Cardiac atrium fibroblast (primary cell): ENCODE data around the gene AGPS. TPM values are rescaled to one million over a fixed set of nuclear protein-coding genes. Genes with fewer than 3 reads are reported as not detected.

Source experiments
- total RNA-seq: library from RNA; depleted of rRNA; stranded (reverse); fragments of >200 nt; gene quantifications from 2 replicates; pipeline ENCODE4 v1.2.3, GENCODE V29; 2015

AGPS gene
- total RNA-seq: 17.5 and 23.7 TPM in 2 replicates

GRCh38 chr2:177392373-177393202 is at the start of gene AGPS:
Gene AGPS, plus strand, starts transcription at chr2:177392773. Its CDS starts 17 bp downstream, at chr2:177392790.

Other genes starting within 250 kb of the AGPS start
- 17.9 and 22.8 TPM in 2 replicates for gene HNRNPA3, start 180.0 kb upstream of the AGPS start, total RNA-seq
- gene NFE2L2, start 128.0 kb upstream of the AGPS start, total RNA-seq: 87.2 and 141 TPM in 2 replicates